HG02840 (cell line): Measurements from ENCODE around the gene HIRA.

Source experiments
- ATAC-seq: cut with Tn5 transposase; IDR thresholded peaks from one replicate; pipeline ENCODE4 v1.9.1; 2021; ENCODE audit warnings: mild to moderate bottlenecking, moderate library complexity, moderate number of reproducible peaks; ENCODE audit not compliant: unreplicated experiment, low FRiP score

HIRA gene

DNA sequence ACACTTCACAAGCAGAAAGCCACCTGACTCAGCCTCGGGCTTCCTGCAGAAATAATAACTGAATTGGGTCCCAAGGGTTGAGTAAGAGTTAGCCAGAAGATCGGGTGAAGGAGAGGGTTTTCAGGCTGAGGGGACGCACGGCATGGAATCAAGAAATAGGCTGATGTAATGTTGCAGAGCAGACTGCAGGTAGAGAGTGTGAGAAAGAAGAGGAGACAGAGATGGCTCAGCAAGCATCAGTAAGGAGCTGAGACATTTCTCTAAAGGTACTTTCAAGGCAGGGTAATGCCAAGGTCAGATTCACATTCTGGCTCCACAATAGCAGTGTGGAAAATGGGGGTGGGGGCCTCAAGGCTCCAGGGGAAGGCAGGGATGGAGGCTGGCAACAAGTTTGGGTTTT lies 18.6 kb downstream of the HIRA start:
- ATAC-seq, result no peak

- no peak for ATAC-seq
Observed at GRCh38 chr22:19412478-19412877, 19.1 kb downstream of the HIRA start.

DNA sequence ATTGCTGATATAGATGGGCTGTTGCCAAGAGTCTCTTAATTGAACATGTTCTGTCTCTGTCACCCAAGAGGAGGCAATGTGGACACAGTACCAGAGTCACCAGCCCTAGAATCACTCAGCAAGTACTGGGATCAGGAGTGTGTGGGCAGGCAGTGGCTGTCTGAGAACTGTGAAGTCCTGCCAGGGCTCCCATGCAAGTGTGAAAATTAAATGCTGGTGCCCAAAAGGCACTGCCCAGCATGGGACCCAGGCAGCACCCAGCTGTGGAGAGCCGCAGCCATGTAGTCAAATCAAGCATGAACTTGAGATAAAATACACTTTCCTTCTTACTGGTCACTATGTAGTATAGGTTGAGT lies 19.9 kb downstream of the HIRA start:
- no peak for ATAC-seq

GRCh38 chr22:19410941-19411689 lies 20.4 kb downstream of the HIRA start:
- no peak for ATAC-seq

DNA sequence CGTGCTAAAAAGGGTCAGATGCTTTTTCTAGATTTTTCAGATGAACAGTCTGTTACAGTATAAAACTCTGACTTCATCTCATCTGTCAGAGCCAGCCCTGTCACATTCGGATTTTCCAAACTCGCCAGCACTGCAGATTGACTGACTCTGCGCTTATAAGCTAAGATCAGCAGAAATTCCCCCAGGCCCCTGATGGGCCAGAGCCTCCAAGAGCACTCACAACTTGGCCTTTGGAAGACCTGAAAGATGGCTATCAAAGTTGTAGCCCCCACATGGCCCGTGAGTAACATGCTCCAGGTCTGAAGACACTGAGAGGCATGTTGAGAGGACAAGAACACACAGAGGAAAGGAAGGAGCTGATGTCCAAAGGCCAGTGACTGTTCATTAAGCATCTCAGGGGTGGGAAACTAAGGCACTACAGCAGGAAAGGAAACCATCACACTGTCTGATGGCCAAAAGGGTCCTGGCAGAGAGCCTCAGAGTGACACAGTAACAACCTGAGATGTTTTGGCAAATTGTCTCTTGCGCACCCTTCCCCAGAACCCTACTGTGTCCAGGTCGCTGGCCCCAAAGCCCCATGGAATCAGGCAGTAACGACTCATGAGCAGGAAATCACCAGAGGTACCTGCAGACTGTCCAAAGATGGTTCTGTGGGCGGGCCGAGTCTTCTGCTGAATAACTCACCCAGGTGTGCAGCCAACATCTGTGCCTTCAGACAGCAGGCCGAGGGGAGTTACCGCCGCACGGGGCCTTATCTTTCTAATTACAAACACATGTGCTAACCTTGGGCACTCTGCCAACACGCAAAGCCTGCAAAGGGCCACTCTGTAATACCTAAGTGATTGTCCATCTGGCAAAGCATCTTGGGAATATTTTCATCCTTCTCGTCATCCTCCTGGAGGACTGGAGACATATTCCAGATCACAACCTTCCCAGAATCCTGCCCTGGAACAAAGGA lies 23.6 kb downstream of the HIRA start:
- no peak for ATAC-seq

DNA sequence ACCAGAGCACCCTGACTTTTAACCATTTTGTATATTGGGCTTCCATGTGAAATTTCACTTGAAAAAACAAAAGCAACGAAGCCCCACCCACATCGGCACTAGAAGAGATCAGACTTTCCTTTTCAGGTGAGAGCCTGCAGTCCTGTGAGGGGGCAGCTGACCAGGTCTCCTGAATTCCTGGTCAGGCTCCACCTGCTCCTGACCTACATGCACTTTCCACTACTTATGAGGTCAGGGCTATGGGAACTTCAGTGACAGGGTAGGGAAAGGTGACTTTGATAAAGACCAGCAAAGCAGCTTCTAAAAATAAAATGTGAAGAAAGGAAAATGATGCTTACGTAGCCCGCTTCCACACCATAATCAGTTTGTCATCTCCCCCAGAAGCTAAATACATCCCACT lies 24.7 kb downstream of the HIRA start:
- ATAC-seq, result no peak

DNA sequence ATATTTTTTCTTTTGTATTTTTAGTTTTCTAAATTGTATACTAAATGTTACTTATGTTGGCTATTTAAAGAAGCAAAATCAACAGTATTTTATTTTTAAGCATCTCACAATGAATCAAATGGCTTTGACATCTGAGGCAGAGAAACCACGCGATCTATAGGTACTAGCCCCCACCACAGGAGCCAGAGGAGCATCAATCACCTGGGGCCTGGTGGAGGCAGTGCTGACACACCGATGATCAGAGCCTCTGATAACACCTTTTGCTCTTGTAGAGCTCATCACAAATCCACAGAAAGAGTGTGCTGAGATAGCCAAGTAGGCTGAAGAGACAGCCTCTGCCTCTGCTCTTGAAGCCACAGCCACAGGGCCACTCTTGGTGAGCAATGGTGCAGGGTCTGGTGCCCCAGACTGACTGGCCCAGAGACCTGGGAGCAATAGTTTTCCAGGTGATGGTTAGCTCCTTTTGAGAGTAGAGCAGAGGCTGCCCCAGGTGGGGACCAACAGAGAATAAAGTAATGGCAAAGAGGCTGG lies 25.2 kb downstream of the HIRA start:
- no peak for ATAC-seq

- no peak for ATAC-seq
Observed at GRCh38 chr22:19405652-19406051, 25.9 kb downstream of the HIRA start.

- no peak for ATAC-seq
Observed at GRCh38 chr22:19405133-19405532, 26.4 kb downstream of the HIRA start.

- no peak for ATAC-seq
Observed at GRCh38 chr22:19404676-19405075, 26.9 kb downstream of the HIRA start.

GRCh38 chr22:19402642-19403191 lies 28.8 kb downstream of the HIRA start:
- no peak for ATAC-seq

GRCh38 chr22:19401483-19401882 lies 30.1 kb downstream of the HIRA start:
- ATAC-seq, result no peak

GRCh38 chr22:19400881-19401280 lies 30.7 kb downstream of the HIRA start:
- no peak for ATAC-seq

DNA sequence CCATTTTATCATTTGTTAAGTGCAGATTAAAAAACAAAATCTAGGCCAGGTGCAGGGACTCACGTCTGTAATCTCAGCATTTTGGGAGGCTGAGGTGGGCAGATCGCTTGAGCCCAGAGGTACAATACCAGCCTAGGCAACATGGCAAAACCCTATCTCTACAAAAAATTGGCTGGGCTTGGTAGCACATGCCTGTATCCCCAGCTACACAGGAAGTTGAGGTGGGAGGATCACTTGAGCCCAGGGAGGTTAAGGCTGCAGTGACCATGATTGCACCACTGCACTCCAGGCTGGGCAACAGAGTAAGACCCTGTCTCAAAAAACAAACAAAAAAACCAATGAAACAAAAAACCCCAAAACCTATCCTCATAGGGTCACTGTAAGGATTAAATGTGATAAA lies 32.9 kb downstream of the HIRA start:
- ATAC-seq, result no peak

- no peak for ATAC-seq
Observed at GRCh38 chr22:19398206-19398605, 33.3 kb downstream of the HIRA start.

- no peak for ATAC-seq
Observed at GRCh38 chr22:19397734-19398104, 33.8 kb downstream of the HIRA start.

GRCh38 chr22:19396934-19397733 lies 34.4 kb downstream of the HIRA start:
- no peak for ATAC-seq

GRCh38 chr22:19396561-19396933 lies 35.0 kb downstream of the HIRA start:
- ATAC-seq, result no peak

- no peak for ATAC-seq
Observed at GRCh38 chr22:19395276-19395675, 36.3 kb downstream of the HIRA start.

DNA sequence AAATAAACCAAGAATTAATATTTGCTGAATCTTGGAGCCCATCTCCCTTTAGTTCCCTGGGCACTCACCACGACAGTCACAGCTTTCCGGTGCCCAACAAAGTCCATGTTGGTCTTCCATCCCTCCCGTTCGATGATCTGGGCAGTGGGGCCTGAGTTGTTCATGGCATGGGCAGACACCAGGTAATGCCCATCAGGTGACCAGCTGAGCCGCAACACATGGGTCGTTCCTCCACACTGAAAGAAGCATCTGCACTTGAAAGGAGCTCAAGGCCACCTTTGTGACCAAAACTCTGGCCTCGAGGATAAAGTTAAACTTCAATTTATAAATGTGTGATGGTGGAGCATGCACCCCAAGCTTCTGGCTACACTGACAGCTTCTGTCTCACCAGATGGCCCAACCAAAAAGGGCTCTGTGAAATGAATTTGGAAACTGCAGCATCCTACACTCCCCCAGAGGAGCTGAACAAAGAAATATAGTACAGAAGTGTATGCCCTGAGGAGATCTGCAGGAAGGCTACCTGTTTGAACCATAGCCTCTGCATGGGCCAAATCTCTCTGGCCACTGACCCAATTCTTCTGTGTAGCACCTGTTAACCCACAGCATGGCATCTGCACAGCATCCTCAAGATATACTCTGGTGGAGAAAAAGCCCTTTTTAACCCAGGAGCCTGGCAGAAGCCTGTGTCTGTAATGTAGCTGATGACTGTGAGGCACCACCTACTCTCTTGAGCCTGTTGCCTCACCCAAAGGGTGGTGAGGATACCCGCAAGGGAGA lies 37.1 kb downstream of the HIRA start:
- no peak for ATAC-seq
